Coronary artery (tissue), 2 donors: ENCODE results near the gene PNPT1.

Experiments
- DNase-seq: peaks from one replicate; pipeline ENCODE4 v3.0.0-alpha.2; 2017; ENCODE audit warnings: low spot score
- H3K27ac ChIP-seq, 2 donors: fragments of 200-600 bp; sonication (generic); one replicate each; pipeline ENCODE4 v1.5.1; 2016 to 2019
- H3K4me3 ChIP-seq: fragments of 200-600 bp; sonication (generic); 2 replicates; pipeline ENCODE4 v1.5.1; 2016; ENCODE audit warnings: mild to moderate bottlenecking, moderate library complexity
- CTCF ChIP-seq: fragments of 200-600 bp; sonication (generic); IDR thresholded peaks from one replicate; pipeline ENCODE4 v1.5.1; 2019; ENCODE audit warnings: antibody characterized with exemption

PNPT1 gene

GRCh38 chr2:55610954-55611743 lies 82.5 kb downstream of the PNPT1 start:
- no peak for DNase-seq
- Histone ChIP-seq H3K27ac (no peak overlapping the region), H3K4me3 (no peak overlapping the region)
- no peak for TF ChIP-seq CTCF

- DNase-seq: no peak
- Histone ChIP-seq H3K27ac (no peak overlapping the region), H3K4me3 (no peak overlapping the region)
- TF ChIP-seq CTCF: no peak
Observed at GRCh38 chr2:55609938-55610578, 83.6 kb downstream of the PNPT1 start.

DNA sequence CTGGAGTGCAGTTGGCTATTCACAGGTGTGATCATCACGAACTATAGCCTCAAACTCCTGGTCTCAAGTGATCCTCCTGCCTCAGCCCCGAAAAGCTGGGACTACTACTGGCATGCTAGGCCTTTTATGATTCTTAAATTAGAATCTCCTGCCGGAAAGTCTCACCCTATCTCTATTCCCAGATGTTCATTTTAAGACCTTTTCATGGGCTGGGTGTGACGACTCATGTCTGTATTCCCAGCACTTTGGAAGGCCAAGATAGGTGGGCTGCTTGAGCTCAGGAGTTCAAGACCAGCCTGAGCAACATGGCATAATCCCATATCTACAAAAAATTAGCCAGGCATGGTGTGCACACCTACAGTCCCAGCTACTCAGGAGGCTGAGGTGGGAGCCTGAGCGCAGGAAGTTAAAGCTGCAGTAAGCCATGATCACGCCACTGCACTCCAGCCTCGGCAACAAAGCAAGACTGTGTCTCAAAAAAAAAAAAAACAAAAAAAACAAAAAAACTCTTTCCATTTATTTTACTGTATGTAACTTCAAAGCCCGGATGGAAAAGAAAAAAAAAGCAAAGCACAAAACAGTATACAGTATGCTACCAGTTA lies 84.3 kb downstream of the PNPT1 start:
- TF ChIP-seq CTCF: no peak
- H3K4me3 ChIP-seq: no peak overlapping the region
- DNase-seq: no peak
- H3K27ac ChIP-seq: no peak overlapping the region

GRCh38 chr2:55607717-55608116 lies 85.9 kb downstream of the PNPT1 start:
- DNase-seq: no peak
- no peak for TF ChIP-seq CTCF
- Histone ChIP-seq H3K4me3 (no peak overlapping the region), H3K27ac (no peak overlapping the region)

DNA sequence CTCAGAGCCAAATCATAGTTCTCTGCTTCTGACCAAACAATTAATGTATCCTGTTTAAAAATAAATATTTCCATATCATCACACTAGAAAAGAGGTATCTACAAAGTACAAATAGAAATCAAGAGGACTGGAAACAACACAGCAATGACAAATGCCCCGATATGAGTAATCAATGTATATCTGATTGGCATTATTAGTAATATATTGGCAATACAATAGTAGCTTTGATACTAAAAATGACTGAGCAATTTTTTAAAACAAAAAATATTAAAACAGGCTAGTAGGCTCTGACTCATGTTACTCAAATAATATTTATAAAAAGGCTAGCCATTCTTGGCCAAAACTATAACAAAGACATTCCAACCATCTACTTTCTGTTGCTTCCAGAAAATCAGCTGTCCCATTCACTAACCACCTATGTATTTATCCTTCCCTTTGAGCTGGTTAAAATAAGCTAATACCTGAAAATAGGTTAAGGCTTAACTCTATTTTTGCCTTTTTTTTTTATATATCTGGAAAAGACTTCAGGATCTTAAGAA lies 89.5 kb downstream of the PNPT1 start:
- no peak overlapping the region for H3K27ac ChIP-seq
- no peak overlapping the region for H3K4me3 ChIP-seq
- no peak for TF ChIP-seq CTCF
- DNase-seq: no peak

DNA sequence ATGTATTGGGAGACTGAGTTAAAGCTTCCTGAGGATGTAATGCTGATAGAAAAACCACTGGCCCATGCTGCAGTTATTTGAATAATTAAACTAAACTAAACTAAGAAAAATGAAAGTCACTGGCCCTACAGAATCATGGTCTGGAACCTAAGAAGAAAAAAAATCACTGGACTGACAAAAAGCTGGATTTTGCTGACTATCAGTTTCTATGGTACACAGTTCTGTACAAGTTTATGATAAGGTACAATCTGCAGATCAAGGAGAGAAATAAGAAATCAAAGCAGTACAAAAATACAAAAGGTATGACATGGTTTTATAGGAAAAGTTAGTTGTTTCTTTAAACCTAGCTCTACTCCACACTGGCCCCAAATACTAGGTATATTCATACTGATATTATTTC lies 91.8 kb downstream of the PNPT1 start:
- Histone ChIP-seq H3K27ac (no peak overlapping the region), H3K4me3 (no peak overlapping the region)
- no peak for DNase-seq
- no peak for TF ChIP-seq CTCF
